Subcutaneous abdominal adipose tissue (tissue), 5 donors: ENCODE measurements around the gene CACNA1S.

Source experiments
- H3K27ac ChIP-seq: one replicate; pipeline ENCODE4 v1.7.0; 2013; ENCODE audit warnings: low read depth, mild to moderate bottlenecking, inconsistent platforms, low read length, moderate library complexity
- H3K27me3 ChIP-seq, 5 donors: one replicate each; pipeline ENCODE4 v1.7.0; 2013; ENCODE audit warnings: low read length in 5 of 5, inconsistent platforms in 1 of 5; ENCODE audit not compliant: control insufficient read depth in 5 of 5, insufficient read depth in 4 of 5
- H3K36me3 ChIP-seq, 5 donors: one replicate each; pipeline ENCODE4 v1.7.0; 2013; ENCODE audit warnings: low read length in 5 of 5; ENCODE audit not compliant: control insufficient read depth in 5 of 5, insufficient read depth in 5 of 5
- H3K4me1 ChIP-seq, 5 donors: one replicate each; pipeline ENCODE4 v1.7.0; 2013; ENCODE audit warnings: low read length in 5 of 5, mild to moderate bottlenecking in 3 of 5, moderate library complexity in 1 of 5; ENCODE audit not compliant: control insufficient read depth in 5 of 5, insufficient read depth in 5 of 5
- H3K4me3 ChIP-seq, 5 donors: one replicate each; pipeline ENCODE4 v1.7.0; 2013; ENCODE audit warnings: low read length in 5 of 5, low read depth in 1 of 5
- H3K9ac ChIP-seq, 5 donors: one replicate each; pipeline ENCODE4 v1.7.0; 2013; ENCODE audit warnings: low read length in 5 of 5, mild to moderate bottlenecking in 4 of 5, moderate library complexity in 3 of 5
- H3K9me3 ChIP-seq, 5 donors: one replicate each; pipeline ENCODE4 v1.7.0; 2013; ENCODE audit warnings: low read length in 5 of 5; ENCODE audit not compliant: control insufficient read depth in 5 of 5
- donor health status: healthy.
- donor health status: healthy.
- donor health status: healthy.
- donor health status: healthy.
- donor health status: healthy.

Gene CACNA1S

GRCh38 chr1:201002510-201002909 lies 109.7 kb downstream of the CACNA1S start:
- H3K9me3 ChIP-seq: no peaks in the 10 kb centered on the region
- no peaks in the 10 kb centered on the region for H3K4me1 ChIP-seq
- H3K9ac ChIP-seq: no peak overlapping the region
- no peak overlapping the region for H3K27ac ChIP-seq
- H3K27me3 ChIP-seq: no peaks in the 10 kb centered on the region
- no peak overlapping the region for H3K4me3 ChIP-seq
- H3K36me3 ChIP-seq: peaks cover 0 to 15% (median 0%) of the 10 kb centered on the region in 5 donors

GRCh38 chr1:201001962-201002361 lies 110.3 kb downstream of the CACNA1S start:
- Histone ChIP-seq H3K27me3 (no peaks in the 10 kb centered on the region), H3K9me3 (no peaks in the 10 kb centered on the region), H3K36me3 (peaks cover 0 to 15% (median 0%) of the 10 kb centered on the region in 5 donors), H3K27ac (no peak overlapping the region), H3K4me1 (no peaks in the 10 kb centered on the region), H3K9ac (no peak overlapping the region), H3K4me3 (no peak overlapping the region)

- Histone ChIP-seq H3K36me3 (peaks cover 0 to 20% (median 0%) of the 10 kb centered on the region in 5 donors), H3K27ac (no peak overlapping the region), H3K4me3 (no peak overlapping the region), H3K9me3 (no peaks in the 10 kb centered on the region), H3K9ac (no peak overlapping the region), H3K4me1 (no peaks in the 10 kb centered on the region), H3K27me3 (no peaks in the 10 kb centered on the region)
Observed at GRCh38 chr1:201000391-201000790, 111.8 kb downstream of the CACNA1S start.

- H3K9me3 ChIP-seq: no peaks in the 10 kb centered on the region
- H3K9ac ChIP-seq: no peak overlapping the region
- no peak overlapping the region for H3K4me3 ChIP-seq
- no peaks in the 10 kb centered on the region for H3K27me3 ChIP-seq
- no peaks in the 10 kb centered on the region for H3K4me1 ChIP-seq
- H3K27ac ChIP-seq: no peak overlapping the region
- peaks cover 0 to 19% (median 0%) of the 10 kb centered on the region in 5 donors for H3K36me3 ChIP-seq
Observed at GRCh38 chr1:200999667-201000066, 112.6 kb downstream of the CACNA1S start.

GRCh38 chr1:200998323-200998722 lies 113.9 kb downstream of the CACNA1S start:
- no peak overlapping the region for H3K9ac ChIP-seq
- peaks cover 0 to 7% (median 0%) of the 10 kb centered on the region in 5 donors for H3K36me3 ChIP-seq
- no peaks in the 10 kb centered on the region for H3K27me3 ChIP-seq
- no peaks in the 10 kb centered on the region for H3K4me1 ChIP-seq
- no peak overlapping the region for H3K27ac ChIP-seq
- no peak overlapping the region for H3K4me3 ChIP-seq
- no peaks in the 10 kb centered on the region for H3K9me3 ChIP-seq

- Histone ChIP-seq H3K9ac (no peak overlapping the region), H3K4me3 (no peak overlapping the region), H3K4me1 (peaks cover 0 to 3% (median 0%) of the 10 kb centered on the region in 5 donors), H3K27ac (no peak overlapping the region), H3K9me3 (no peaks in the 10 kb centered on the region), H3K36me3 (peaks cover 0 to 26% (median 0%) of the 10 kb centered on the region in 5 donors), H3K27me3 (no peaks in the 10 kb centered on the region)
Observed at GRCh38 chr1:200992382-200993048, 119.7 kb downstream of the CACNA1S start.

- no peaks in the 10 kb centered on the region for H3K9me3 ChIP-seq
- no peak overlapping the region for H3K4me3 ChIP-seq
- no peak overlapping the region for H3K27ac ChIP-seq
- H3K36me3 ChIP-seq: peaks cover 0 to 28% (median 0%) of the 10 kb centered on the region in 5 donors
- peaks cover 0 to 3% (median 0%) of the 10 kb centered on the region in 5 donors for H3K4me1 ChIP-seq
- H3K9ac ChIP-seq: no peak overlapping the region
- no peaks in the 10 kb centered on the region for H3K27me3 ChIP-seq
Observed at GRCh38 chr1:200991097-200991614, 121.1 kb downstream of the CACNA1S start.

- peaks cover 0 to 25% (median 0%) of the 10 kb centered on the region in 5 donors for H3K36me3 ChIP-seq
- H3K27me3 ChIP-seq: no peaks in the 10 kb centered on the region
Observed at GRCh38 chr1:200990114-200990513, 122.1 kb downstream of the CACNA1S start.

More at GRCh38 chr1:200990114-200990513, 122.1 kb downstream of the CACNA1S start:
- H3K4me3 ChIP-seq: no peak overlapping the region
- no peak overlapping the region for H3K9ac ChIP-seq
- peaks cover 0 to 3% (median 0%) of the 10 kb centered on the region in 5 donors for H3K4me1 ChIP-seq
- no peaks in the 10 kb centered on the region for H3K9me3 ChIP-seq
- H3K27ac ChIP-seq: no peak overlapping the region
